Amniotic stem cell (primary cell): Measurements from ENCODE around the gene SNRNP200.
"Not testable (repeated sequence)": the region's sequence is repeated elsewhere in the genome, so short reads cannot be mapped to it uniquely, and the experiment has no call there.

Source experiments
- DNase-seq: peaks from one replicate; lab custom pipeline; 2025; lab: John Stamatoyannopoulos, UW

SNRNP200 gene

DNA sequence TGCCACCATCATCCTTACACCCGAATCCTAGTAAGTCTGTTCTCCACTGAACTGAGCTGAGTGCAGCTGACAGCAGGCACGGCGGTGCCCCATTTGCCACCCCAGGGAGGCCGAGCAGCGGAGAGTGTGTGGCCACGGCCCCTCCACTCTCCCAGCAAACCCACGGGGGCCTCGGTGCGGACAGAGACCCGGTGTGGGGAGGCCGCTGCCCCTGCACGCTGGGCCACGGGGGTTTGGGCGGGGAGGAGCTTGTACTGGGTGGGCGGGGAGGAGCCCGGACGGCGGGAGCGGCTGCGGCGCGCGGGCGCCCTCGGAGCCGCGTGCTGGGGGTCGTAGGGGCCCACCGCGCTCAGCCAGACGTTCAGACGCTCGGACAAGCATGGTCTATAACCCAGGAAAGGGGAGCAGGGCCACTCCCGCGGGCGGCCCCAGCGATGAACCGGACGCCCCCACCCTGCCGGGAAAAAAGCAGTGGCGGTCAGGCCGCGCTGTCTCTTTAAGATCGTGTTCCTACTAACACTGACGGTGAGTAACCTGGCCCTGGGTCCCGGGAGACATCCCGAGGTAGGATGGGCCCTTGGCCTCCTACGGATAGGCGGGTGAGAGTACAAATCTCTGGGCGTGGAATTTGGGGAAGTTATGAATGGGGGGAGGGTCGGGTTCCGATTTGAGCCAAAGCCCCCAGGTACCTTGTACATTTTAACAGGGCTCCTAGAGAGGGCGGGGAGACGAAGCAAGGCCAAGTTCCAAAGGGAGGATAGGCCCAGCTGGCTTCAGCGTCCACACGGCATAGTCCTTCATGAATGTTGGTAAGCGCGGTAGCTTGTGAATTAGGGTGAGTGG lies 19.9 kb upstream of the SNRNP200 start, which contains the start of gene ITPRIPL1:
ITPRIPL1 (plus strand) TSS at position 277 of the 843 bp plus-strand sequence; CDS start at position 800, 523 bp downstream.
- no peak for DNase-seq

DNA sequence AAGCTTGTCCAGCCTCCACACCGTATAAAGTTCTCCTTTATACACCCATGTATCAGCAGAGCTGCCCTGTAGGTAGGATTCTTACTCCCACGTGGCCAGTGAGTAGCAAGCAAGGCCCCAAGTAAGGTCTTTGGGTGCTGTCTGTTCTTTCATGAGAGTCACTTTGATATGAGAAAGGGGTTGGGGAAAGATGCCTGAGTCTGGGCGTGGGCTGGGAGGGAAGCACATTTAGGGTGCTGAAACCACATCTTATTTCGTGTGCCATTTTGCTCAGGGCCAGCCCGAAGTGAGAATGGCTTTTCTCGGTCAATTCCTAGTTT lies 19.3 kb upstream of the SNRNP200 start:
- DNase-seq: no peak

DNA sequence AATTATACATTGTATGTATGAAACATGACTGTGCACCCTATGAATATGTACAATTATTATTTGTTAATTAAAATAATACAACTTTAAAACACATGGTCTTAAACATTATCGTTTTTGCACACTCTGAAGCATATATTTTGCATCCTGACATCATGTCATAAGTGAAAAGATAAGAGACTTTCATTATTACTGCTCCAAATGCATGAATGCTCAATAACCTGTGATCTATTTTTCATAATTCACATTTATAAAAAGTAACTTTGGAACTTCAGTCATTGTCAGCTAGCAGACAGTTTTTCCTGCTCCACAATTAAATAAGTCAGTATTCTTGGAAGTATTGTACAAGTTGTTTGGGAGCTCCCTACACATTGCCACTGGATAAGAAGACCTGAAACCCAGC lies 18.5 kb upstream of the SNRNP200 start:
- no peak for DNase-seq

DNA sequence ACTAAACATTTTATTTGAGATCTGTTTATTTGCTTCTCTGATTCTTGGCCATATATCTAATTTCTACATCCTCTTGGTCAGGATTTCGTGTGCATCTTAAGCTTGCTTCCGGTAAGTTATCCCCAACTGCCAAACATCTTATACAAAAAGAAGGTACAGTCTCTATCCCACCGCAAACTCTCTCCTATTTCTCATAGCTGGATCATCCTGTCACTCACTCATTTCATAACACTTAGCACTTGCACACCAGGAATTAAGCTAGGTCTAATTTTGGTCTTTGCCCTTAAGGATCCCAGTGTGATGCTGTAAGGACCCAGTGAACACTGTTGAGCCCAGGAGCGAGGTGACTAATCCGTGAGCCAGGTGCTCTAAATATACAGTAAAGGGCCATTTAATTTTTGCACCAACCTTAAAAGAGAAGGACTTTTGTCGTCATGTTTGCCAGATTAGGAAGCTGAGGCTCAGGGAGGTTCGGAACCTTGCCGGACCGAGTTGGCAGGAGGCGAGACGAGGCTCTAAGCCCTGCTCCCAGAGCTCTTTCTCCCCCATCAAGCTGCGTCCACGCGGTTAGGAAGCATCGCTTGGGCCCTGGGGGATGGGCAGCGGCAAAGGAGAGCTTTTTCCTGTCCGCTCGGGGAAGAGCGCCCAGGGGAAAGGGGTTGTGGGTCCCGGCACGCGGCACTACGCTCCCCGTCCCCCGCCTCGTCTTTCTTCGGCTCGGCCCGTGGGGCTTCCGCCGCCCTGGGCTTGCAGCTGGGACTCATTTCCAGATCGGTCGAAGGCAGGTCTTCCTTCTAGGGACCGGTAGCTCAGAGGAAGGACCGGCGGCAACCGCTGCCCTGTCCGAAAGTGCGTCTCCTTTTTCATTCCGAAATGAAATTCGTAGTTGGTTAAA lies 15.6 kb upstream of the SNRNP200 start:
- DNase-seq: no peak

DNA sequence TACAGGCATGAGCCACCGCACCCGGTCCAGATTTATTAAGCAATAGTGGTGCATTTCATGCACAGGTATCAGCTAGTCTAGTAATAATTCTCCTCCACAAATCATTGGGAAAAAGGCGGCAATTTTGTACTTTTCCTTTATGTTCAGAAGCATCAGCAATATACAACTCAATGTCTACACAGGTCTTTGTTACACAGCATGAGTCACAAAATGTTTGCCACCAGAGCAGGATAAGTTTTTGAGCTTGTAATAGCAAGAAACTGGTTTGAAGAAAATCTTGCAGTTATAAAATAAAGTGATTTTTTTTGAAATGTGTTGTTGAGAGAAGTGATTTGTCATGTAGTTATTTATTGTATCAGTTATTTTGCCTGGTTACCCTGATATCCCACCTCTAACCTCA lies 15.0 kb upstream of the SNRNP200 start:
- no peak for DNase-seq

DNA sequence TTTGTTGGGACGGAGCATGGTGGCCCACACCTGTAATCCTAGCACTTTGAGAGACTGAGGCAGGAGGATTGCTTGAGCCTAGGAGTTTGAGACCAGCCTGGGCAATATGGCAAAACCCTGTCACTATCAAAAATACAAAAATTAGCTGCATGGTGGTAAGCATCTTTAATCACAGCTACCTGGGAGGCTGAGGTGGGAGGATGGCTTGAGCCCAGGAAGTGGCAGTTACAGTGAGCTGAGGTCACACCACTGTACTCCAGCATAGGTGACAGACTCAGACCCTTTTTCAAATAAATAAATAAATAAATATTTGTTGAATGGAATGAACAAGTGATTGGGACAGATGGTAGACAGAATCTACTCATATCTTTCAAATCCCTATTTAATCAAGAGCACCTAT lies 14.1 kb upstream of the SNRNP200 start:
- no peak for DNase-seq

DNA sequence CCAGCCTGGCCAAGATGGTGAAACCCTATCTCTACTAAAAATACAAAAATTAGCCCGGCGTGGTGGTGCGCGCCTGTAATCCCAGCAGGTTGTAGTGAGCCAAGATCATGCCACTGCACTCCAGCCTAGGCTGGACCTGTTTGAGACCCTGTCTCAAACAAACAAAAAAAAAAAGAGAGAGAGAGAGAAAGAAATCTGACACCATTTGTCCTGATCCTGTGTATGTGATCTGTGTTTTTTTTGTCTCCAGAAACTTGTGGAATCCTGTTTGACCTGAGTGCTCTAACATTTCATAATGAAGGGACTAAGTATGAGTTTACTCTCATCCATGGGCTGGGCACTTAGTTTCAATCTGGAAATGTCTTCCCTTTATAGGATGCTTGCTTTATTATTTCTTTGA lies 13.4 kb upstream of the SNRNP200 start:
- DNase-seq: no peak

DNA sequence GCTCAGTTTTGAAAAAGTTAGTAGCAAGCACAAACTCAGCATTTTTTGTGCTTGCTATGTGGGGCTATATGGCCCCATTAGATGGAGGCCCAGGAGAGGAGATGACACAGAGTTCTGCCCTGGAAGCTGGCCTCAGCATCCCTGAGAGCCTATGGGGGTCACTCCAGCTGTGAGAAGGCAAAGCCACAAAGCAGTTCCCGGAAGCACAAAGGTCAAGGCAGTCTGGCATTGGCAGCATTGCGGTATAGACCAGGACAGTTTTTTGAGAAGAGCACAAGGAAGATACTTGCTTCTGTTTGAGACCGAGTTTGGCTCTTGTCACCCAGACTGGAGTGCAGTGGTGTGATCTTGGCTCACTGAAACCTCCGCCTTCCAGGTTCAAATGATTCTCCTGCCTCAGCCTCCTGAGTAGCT lies 12.2 kb upstream of the SNRNP200 start:
- DNase-seq: no peak

DNA sequence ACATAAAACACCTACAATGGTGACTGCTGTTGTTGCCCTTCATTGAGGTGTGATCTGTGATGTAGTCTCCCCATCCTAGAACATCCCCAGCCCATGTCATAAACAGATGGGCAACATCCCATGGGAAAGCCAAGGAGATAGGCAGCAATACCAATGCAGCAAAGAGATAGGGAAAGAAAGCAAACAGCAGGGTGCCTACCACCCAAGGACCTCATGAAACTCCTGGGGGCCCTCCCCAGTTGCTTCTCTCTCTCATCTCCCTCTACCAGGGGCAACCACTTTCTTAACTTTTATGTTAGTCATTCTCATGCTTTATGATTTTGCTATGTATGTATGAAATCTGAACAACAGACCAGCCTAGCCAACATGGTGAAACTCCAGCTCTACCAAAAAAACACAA lies 11.7 kb upstream of the SNRNP200 start:
- no peak for DNase-seq

DNA sequence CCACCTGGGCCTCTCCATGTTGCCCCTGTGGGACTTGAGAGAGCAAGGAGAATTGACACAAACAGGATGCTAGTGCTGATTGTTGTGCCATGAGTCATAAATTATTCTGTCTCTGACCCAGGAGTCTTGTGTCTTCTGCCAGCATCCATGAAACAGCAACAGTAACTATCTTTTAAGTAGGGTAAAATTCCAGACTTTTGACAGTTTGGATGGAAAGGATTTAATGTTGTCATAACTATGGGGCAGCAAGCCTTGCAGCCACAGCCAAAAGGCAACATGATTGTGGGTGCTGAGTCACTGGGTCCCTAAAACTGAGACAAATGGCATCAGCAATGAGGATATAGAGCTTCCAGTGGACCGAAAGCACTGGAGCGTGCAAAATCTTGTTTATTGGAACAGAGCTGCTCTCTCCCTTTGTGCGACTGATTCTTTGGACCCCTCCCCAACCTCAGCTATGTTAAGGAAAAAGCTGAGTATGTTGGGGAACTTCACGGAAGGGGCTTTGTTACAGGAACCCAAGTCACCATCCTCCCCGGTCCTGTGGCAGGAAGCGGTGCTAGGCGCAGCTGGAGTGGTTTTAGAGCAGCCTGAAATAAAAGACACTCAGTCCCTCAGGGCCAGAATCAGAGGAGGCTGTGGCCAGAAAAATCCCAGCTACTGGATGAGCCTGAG lies 10.2 kb upstream of the SNRNP200 start:
- no peak for DNase-seq

DNA sequence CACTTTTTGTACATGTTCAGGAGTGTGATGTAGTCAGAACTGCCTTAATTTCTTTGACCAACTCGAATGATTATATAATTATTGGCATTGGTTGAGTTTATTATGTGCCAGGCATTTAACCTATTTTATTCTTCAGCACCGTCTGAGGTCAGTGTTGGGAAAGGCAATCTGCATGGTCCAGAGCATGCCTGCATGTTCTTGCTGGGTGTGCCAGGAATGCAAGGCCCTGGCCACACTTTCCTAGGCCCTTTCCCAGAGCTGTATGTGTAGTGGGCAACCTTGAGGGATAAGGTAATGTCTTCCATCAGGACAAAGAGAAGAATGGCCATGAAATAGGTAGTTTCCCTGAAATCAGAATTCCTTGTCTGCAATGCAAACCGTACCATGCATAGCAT lies 9.7 kb upstream of the SNRNP200 start:
- no peak for DNase-seq

DNA sequence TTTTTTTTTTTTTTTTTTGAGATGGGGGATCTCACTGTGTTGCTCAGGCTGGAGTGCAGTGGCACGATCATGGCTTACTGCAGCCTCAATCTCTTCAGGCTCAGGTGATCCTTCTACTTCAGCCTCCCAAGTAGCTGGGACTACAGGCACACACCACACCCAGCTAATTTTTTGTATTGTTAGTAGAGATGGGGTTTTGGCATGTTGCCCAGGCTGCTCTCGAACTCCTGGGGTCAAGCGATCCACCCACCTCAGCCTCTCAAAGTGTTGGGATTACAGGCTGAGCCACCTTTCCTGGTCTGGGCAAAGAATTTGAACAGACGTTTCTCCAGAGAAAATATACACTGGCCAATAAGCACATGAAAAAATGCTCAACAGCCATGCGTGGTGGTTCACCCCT lies 2.9 kb upstream of the SNRNP200 start:
- no peak for DNase-seq

DNA sequence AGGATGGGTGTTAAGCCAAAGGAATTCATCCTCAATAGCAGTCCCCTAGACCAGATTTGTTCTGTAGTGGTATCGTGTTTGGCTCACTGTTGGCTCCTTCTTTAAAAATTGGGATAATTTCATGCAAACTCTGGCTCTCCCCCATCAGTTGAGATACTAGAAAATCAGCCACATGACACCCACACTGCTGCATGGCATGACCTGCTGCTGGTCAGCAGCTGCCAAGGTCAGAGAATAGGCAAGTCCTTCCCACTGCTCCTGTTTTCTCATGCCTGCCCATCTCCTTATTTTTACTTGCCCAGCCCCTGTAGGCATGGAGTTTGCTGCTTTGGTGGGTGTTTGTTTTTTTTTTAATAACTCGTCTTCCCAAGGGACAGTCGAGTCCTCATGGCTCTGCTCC lies 1.0 kb upstream of the SNRNP200 start:
- DNase-seq: no peak

DNA sequence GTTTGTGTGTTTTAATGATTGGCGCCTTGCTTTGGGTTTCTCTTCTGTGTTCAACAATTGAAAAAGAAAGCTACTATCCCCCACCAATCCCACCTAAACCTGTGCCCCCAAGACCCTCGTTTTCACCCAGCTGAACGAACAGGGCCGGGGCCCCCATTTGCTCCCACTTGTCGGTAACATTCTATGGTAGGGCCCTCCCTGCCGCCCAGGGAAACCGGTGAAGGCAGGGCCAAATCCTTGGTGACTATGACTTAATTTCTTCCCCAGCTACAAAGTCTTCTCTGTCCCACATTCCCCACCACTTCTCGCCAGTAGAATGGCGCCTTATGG lies 598 bp upstream of the SNRNP200 start:
- no peak for DNase-seq

DNA sequence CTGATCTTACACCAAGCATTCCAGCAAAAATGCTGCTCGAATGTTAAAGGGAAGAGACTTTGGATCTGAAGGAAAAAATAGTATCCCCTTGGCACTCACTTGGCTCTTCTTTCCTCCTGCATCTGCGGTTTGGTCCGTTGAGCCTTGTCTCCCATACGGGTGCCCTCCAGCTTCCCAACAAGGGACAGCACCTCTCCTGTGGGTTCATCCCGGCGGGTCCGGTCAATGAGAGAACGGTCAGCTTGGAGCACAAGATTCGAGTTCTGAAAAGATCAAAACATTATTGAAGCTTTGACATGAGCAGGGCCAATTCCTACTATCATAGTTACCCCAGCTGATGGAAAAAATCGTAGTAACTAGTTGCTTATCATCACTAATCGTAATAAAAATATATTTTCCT lies 740 bp downstream of the SNRNP200 start:
- DNase-seq: no peak

DNA sequence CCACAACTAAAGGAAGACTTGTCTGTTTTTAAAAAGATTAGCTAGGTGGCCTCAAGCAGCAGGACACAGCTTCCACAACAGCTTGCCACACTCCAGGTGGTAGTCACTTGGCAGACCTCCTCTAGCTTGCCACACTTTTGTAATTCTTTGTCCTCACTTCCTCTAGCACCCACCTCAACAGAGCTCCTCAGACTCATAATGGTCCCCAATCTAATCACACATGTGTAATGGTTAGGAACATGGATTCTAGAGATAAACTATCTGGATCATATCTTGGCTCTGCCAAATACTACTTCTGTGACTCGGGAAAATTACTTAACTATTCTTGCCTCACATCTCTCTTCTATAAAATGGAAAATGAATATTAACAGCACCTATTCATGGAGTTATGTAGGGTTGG lies 3.5 kb downstream of the SNRNP200 start:
- DNase-seq: no peak

DNA sequence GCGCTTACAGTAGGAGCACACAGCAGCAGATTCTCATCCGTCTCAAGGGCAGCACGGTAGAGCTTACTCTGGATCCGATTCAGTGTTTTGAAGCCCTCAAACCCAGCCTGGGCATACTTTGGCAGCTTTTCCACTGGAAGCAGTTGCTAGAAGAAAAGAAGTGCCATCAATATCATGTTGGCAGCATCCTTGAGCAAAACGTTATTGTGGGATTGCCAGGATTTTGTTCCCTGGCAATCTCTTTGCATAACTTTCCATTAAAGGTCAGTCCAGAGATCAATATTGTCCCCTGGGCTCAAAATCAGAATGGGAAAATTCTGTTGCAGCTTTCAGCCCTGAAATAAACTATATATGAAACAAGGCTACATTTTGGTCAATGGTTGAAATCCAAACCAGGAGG lies 8.4 kb downstream of the SNRNP200 start:
- DNase-seq: no peak

DNA sequence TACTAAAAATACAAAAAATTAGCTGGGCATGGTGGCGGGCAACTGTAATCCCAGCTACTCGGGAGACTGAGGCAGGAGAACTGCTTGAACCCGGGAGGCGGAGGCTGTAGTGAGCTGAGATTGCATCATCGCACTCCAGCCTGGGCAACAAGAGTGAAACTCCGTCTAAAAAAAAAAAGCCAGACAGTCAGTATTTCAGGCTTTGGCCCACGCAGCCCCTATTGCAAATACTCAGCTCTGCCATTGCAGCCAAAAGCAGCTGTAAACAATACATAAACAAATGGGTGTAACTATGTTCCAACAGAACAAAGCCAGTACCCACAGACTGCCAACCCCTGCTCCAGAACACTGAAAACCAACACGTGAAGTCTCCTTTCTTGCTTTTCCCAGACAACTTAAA lies 11.1 kb downstream of the SNRNP200 start:
- DNase-seq: not testable (repeated sequence)

DNA sequence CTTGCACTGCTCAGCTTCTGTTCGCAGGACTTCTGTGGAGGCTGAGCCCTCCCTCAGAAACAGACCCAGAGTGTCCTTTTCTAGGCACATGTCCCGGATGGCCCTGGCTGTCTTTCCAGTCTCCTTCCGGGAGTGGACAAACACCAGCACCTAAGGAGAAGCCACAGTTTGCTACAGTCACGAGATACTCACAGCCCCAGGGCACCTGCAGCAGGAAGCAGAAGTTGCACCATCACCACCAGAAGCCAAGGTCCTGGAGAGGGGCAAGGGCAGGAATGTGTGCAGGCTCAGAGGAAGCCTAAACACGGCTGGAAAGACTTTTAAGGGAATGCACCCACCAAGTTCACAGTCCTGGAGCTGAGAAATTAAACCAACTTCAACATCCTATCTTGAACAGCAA lies 13.6 kb downstream of the SNRNP200 start:
- DNase-seq: no peak

DNA sequence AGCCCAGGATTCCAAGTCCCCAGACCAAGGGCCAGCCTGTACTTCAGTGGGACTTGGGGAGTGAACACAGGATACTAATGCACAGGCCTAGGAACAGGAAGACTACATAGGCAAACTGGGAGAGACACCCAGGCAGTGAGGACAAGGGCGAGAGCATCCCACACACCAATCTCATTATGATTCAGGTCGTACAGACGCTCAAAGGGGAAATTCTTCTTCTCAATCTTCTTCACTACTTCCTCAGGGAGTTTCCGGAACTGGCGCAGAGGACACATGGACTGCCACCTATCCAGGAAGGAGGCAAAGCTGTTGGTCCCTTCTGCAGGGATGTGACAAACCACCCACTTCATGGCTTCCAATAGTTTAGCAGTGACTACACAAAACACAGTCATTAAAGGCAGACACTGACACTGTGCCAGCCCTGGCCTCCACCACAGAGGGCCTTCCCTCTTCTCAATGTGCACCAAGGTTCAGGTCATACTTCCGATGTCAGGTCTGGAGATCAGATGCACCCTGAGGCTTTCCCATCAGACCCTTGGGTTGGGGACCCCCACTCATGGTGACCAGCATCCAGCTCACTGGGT lies 18.0 kb downstream of the SNRNP200 start:
- no peak for DNase-seq

DNA sequence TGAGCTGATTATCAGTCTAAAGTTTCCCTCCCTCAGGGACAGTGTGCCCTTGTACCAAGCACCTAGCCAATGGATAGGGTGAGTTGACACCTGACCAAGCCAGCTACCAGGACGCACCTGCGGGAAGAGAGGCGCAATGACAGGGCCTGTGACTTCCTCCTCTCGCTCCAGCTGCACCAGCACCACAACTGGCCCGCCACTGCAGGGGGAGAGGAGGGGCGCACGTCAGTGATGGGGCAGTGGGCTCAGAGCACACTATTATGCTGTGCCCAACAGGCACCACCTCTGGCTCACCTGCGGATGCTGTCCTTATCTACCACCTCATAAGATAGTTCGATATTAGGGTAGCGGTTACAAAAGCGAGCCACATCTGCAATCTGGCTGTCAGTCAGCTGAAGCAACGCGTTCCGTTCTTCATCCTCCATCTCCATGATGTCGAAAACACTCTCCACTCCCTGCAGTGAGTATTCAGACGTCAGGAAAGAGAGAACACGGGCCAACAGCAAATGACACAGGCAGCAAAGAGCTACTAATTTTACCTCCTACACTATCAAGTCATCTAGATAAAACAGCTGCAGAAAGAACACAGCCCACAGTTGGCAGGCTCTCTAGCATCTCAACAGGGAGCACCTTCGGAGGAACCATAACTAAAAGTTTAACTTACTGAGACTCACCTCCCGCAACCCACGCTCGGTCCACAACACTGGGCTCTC lies 28.4 kb downstream of the SNRNP200 start:
- no peak for DNase-seq
